HG03432 (cell line): ENCODE data around the gene ENC1.

Source experiments
- ATAC-seq: cut with Tn5 transposase; IDR thresholded peaks from one replicate; pipeline ENCODE4 v1.9.1; 2021; ENCODE audit warnings: mild to moderate bottlenecking, moderate library complexity; ENCODE audit not compliant: unreplicated experiment

Gene ENC1

DNA sequence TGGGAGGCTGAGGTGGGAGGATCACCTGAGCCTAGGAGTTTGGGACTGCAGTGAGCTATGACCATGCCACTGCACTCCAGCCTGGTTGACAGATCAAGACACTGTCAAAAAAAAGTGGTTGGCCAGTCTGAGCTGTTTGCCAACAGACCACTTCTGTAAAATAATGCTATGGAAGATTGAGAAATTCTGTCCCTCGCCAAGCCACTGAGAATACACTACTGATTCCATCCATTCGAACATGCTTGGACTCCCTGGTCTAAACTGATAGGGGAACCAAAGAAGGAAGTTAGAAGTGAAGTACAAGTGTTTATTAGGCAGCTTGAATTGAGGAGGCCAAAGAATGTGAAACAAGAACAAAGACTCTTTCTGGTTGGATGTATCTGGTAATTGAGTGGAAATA, 27.2 kb downstream of the ENC1 start:
- ATAC-seq = no peak

DNA sequence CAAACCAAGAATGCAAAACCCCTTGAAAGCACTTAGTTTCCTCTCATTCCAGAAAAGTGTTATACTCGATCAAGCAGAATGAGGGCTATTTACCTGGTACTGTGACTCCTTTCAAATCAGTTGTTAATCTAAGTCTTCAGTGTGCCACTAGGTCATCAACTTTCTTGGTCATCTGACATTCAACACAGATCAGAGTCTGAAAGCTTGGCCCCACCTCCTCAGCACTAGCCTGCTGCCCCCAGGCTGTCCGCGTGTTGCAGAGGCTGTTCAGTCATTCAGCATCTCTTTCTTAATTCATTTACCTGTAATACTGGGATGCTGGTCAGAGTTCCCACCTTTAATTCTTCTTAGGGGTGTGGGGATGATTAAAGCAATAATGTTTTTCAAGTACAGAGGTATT, 28.5 kb downstream of the ENC1 start:
- ATAC-seq = no peak

DNA sequence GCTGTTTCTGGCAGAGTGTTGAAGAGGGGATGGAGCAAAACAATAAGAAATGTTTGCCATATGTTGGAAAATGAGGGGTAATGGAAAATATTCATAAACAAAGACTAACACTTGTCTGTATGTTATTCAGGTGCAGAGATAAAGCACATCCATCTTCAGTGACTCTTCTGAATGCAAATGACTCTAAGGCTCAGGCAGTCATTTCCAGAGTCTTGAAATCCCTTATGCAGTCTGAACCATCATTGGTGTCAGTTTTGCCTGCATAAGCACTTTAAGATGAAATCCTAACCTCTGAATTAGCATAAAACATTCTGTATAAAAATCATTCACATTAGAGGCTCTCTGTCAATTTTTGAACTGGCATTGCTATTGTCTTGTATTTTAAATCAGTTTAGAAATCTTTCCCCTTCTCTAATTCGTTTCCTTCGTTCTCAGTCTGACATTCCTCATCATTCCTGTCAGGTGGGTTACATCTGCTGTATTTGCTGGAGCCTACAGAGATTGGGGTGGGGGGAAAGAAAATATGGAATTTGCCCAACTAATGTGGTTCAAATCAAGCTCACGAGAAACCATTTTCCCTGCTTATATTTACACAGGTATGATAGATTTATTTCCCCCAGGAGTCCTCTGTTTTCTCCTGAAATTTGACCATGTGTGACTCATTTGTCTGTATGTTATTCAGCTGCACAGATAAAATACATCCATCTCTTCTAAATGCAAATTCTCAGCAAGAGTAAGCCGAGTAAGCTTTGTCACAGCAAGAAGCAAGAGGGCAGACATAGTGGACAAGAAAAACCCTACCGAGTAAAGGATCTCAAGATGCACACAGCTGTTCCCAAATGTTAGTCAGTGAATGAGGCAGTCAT, 31.6 kb downstream of the ENC1 start:
- no peak for ATAC-seq

DNA sequence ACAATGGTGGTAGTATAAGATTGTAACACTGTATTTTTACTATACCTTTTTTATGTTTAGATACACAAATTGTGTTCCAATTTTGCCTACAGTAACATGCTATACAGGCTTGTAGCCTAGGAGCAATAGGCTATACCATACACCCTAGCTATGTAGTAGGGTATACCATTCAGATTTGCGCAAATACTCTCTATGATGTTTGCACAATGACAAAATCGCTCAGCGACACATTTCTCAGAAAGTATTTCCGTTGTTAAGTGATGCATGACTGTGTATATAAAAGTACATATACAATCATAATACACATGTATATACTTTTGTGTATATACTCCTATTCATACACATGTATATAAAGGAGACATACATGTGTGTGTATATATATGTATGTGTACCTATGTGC, 34.8 kb downstream of the ENC1 start:
- ATAC-seq = no peak

DNA sequence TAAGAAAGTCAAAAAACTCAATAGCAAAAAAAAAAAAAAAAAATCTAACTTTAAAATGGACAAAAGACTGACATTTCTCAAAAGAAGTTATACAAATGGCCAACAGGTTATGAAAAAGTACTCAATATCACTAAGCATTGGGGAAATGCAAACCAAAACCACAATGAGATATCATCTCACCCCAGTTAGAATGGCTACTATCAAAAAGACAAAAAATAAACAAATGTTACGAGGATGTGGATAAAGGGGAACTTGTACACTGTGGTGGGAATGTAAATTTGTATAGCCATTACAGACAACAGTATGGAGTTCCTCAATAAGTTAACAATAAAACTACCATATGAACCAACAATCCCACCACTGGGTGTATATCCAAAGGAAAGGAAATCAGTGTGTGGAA, 37.2 kb downstream of the ENC1 start:
- ATAC-seq = no peak

DNA sequence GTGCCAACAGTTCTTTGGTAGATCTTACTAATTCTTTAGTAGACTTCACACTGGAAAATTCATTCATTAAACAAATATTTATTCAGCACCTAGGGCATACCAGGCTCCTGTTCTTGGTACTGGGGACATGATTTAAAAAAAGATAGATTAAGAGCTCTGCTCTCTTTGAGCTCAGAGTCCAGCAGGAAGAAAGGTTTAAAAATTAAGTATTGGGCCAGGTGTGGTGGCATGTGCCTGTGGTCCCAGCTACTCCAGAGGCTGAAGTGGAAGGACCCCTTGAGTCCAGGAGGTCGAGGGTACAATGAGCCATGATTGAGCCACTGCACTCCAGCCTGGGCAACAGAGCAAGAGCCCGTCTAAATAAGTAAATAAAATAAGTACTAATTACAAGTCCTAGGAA, 41.4 kb downstream of the ENC1 start:
- no peak for ATAC-seq

DNA sequence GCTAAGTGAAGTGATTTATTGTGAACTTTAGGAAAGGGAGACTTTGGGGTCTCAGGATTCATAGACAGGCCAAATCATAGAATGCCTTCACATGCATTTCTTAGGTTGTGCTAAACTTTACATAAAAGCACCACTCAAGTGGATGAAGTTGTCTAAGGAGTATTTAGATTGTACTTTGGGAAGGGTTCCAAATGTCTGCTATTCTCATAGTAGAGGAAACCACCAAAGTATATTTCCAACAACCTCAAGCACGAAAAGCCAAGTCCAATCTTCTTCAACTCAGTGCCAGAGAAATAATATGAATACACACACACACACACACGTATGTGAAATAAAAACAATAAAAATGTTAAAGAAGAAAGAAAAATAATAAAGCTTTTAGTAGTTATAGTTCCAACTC, 41.8 kb downstream of the ENC1 start:
- no peak for ATAC-seq

DNA sequence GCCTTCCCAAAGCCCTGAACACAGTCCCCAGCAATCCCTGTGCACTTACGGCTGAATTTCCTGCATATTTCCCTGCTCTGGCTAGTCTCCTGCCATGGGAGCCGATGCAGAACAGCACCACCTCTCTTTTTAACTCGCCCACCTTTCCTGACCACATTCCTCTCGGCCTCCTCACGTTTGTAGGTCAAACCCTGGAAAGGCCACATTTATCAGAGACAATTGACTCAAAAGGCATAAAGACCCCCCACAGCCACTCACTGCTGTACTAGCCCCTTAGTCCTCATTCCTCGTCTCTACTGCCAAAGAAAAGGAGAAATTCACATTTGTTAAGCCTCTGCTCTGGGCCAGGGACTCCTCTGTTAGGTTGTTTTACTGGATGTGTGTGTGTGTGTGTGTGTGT, 43.6 kb downstream of the ENC1 start:
- ATAC-seq = no peak

DNA sequence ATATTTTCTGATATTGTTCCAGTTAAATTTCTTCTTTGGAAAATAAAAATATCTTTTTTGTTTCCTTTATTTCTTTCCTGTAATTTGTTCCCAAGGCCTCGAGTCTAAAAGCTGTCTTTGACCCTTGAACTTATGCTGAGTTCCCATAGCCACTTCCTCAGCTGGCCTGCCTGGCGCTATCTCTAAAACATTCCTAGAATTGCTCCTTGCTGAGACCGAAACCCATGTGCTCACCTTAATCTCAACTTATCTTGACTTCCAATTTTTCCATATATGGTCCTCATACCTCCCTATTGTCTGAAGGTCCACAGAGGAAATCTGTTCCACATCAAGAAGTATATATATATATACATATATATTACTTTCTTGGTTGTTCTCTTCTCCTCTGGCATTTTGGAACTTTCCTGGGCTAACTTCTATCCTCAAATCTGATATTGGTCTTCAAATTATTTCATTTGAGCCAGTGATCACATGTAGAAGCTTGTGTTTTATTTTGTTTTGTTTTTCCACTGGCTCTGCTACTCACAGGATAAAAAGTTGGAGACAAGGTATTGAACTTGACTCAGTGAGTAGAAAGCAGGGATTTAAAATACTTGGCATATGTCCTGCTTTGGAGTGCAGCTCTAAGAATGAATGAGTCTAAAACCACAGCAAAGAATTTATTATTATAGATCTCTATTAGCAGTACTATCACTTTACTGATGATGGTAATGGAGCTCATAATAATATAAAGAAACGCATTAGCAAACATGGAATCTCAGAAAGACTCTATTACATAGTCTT, 45.2 kb downstream of the ENC1 start:
- no peak for ATAC-seq

DNA sequence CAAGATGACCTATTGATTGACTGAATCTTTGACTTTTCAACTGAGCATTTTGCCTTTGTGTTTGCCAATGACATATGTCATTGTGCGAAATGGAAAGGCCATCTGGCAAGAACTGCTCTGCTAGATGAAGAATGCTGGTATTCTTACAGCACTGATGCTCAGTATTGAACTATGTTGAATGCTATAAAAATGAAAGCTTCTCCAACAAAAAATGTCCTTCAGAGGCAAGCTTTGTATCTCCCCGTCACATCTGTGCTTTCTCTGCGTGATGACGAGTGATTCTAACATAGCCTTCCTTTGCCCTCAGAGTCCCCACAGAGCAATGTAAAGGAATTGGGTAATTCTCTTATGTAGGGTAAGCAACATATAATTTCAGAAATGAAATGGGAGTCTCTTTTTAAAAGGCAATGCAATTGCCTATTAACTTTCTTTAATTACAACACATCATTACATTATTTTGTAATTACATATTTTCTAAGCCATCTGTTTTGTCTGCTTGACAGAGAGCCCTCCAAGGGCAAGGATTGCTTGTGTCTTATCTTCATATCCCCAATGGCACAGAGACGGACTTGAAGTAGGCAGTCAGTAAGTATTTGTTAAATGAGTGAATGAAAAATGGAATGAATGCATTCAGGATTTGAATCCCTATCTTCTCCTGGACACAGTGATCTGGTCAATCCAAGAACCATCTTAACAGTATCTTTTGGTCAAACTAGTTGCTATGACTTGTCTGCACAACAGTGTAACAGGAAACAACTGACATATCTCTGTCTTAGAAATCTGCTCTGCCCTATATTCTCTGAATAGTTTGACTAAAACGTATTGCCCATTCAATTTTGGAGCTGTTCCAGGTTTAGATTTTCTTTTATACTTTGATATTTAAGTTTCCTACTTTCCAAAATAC, 46.1 kb downstream of the ENC1 start:
- ATAC-seq = no peak

DNA sequence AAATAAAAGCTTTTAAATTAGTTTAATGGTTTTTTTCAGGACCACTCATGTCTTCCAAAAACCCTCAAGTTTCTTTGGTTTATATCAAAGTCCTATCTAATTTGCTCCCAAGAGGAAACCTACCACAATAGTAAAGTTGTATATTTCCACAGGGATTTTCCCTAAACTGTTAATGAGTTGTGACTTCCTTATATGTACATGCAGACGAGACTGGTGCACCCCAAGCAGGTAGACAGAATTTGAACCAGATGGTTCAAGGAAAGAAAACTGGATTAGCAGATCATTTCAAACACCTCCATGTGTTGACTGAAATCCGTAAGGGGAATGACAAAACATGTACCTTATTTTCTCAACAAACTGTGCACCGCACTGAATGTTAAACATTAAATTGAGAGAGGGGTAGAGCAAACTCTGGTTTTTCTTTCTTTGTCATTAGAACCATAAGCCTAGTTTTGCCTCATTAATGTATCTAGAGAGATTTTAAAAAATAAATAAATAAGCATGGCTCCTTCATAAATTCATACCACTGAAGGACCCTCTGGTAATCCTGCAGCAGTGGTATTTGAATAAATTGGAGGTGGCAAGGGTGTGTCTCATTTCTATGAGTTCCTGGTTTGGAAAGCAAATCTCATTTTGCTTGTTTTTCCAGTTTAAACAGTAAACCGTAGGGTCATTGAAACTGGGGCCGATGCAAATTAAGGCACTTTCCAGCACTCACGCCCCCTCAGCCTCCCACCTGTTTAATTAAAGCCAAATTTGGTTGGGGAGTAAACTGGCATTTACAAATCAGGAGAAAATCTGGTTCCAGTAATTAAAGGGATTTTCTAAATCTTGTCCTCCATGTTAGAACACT, 51.1 kb downstream of the ENC1 start:
- no peak for ATAC-seq

DNA sequence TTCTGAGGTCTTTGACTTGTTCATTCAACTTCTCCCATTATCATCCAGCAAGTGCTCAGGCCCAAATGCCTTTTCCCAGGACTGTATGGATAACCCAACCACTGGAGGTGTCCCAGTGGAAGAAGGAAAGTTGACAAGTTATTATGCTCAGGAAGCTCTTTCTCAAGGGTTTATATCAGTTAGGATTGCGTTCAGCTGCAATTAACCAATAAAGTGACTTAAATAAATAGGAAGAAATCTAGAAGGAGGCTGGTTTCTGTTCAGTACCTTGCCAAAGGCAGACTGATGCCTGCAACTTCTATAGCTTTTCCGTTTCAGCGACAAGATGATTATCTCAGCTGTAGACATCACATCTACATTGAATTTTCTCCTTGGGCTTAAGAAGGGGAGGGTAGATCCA, 52.1 kb downstream of the ENC1 start:
- ATAC-seq = no peak

DNA sequence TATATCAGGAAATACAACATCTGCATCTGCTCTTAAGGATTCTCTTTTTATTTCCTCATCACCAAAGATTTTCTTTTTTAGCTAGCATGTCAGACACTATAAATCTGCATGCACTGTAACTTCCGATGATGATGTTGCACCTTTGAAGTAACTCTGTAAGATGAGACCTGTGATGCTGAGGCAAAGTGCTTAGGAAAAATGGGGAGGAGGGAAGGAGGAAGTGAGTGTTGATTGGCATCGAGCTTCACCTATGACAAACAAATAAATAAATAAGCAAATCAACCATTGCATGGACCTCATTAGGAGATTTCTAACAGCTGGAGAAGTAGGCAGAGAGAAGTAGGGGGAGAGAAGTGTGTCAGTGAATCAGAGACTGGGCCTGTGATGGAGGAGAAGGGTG, 52.6 kb downstream of the ENC1 start:
- no peak for ATAC-seq

DNA sequence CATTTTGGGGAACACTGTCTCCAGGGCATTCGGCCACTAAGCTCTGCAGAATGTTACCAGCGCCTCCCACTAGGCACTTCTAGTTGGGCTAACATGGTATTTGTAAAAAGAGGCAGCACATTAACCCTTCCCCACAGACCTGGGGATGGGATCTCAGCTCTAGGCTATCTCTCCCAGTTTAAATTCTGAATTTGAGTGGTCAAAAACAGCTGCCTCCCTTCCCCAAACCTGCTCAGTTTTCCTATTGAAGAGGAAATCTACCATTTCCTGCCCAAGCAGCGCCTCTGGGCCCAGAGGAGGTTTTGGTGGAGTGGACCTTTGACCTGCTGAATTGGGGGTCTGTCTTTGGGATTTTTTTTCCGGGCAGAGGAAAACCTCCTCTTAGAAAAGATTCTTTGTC, 53.2 kb downstream of the ENC1 start:
- ATAC-seq = no peak

DNA sequence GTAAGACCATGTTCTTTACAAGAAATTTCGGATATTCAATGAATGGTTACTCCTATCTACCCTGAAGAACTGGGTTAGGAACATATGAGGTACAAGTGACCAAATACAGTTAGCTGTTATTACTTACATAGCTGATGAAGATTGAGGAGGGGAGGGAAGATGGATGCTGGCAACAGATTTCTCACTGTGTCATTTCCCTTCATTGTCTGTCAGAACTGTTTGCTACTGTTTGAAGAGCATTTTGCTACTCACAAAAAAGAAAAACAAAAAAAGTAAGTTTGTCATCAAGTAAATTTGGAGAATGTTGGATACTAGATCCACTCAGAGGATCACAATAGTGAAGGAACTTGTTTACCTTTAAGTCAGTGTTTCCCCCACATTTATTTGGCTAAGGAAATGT, 53.7 kb downstream of the ENC1 start:
- no peak for ATAC-seq

DNA sequence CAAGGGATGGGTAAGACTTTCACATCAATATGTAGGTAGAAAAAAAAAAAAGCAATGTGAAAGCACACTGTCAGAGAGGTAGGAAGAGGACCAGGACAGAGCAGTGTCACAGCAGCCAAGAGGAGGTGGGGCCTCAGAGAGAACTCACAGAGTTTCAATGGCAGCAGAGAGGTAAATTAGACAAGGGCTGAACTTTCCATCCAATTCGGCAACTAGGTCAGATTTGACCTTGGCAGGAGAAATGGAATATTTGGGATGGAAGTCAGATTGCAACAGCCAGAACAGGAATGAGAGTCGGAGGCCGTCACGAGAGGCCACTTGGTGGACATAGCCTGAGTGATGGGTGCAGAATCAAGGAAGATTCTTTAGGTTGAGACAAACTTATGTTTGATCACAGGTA, 57.7 kb downstream of the ENC1 start:
- no peak for ATAC-seq

DNA sequence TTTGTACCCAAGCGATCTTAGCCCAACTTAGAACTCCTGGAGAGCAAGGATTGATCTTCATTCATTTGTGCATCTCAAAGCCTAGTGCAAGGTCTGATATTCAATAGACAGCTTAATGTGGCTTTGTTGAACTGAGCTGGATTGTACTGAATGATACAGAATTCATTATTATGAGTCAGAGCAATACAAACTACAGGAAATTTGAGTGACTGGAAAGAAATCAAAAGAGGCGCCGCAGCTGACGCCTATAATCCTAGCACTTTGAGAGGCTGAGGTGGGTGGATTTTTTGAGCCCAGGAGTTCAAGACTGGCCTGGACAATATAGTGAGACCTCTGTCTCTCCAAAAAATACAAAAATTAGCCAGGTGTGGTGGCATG, 58.6 kb downstream of the ENC1 start:
- no peak for ATAC-seq

DNA sequence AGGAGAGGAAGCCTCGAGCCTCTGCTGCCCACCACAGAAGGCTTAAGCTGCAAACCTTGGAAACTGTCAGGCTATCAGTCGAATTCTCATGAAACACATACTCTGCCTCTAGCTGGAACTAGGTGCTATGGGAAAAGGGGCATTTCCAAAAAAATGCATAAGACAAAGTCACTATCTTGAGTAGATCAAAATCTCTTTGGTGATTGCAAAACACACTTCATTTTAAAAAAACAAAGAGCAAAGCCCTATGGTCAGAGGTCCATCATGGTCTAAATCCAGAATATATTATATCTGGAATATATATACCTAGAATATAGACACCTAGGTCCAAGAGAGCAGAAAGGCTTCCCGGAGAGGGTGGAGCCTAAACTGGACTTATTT, 59.8 kb downstream of the ENC1 start:
- ATAC-seq = no peak

DNA sequence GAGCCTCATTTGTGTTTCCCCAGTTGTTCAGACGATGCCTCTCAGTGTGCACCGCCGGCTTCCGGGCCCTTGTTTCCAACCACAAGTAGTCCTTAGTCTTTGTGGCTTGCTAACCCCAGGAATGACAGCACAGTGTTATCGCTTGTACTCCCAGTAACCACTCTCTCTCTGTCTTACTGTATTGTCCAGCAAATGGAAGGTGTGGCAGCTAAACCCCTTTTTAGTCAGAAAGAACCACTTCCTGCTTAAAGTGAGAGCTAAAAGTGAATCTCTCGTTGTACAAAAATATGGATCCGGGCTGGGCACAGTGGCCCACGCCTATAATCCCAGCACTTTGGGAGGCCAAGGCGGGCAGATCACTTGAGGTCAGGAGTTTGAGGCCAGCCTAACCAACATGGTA, 61.3 kb downstream of the ENC1 start:
- ATAC-seq = peak; percentile 78

DNA sequence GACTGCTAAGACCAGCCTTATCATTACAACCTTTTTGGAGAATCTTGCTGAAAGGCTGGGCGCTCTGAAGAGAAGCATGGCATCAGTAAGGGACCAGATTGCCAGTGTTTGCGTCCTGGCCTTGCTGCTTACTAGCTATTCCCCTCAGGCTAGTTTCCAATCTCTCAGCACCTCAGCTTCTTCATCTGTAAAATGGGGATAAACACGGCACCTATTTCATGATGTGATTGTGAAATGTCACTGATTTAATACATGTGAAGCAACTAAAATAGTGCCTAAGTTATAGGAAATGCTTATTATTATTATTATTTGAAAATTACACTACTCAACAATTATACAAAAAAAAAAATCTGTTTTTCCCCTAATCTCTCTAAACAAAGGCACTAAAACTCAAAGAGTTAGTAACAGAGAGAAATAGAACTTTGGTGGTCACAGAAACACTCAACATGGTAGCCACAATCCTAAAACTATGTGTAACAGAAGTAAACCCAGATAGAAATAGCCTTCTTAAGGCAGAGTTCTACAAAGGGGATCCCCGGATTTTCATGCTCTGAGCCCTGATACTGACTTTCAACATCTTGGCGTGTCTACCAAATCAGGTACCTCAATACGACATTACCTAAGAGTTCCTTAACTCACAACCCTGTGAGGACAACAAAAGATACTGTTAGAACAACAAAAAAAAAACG, 62.0 kb downstream of the ENC1 start:
- peak; percentile 48 for ATAC-seq
